Activated naive CD8-positive, alpha-beta T cell treated with anti-CD3 and anti-CD28 coated beads for 36 hours (primary cell): Measurements from ENCODE around the gene NTM. TPM values are rescaled to one million over a fixed set of nuclear protein-coding genes. Genes with fewer than 3 reads are reported as not detected.

Experiments used
- DNase-seq: peaks from one replicate; pipeline ENCODE4 v3.0.0; 2021
- H3K27ac Mint-ChIP-seq: one replicate; pipeline ENCODE4 v1.8.0; 2022; ENCODE audit warnings: mild to moderate bottlenecking, moderate library complexity, mixed read lengths
- H3K27me3 Mint-ChIP-seq: one replicate; pipeline ENCODE4 v1.8.0; 2022; ENCODE audit warnings: mild to moderate bottlenecking, mixed read lengths
- H3K36me3 Mint-ChIP-seq: one replicate; pipeline ENCODE4 v1.8.0; 2021; ENCODE audit warnings: mild to moderate bottlenecking, mixed read lengths
- H3K4me1 Mint-ChIP-seq: one replicate; pipeline ENCODE4 v1.8.0; 2021; ENCODE audit warnings: mixed read lengths
- H3K4me3 Mint-ChIP-seq: one replicate; pipeline ENCODE4 v1.8.0; 2022; ENCODE audit warnings: mild to moderate bottlenecking, moderate library complexity, mixed read lengths
- H3K9me3 Mint-ChIP-seq: one replicate; pipeline ENCODE4 v1.8.0; 2022; ENCODE audit warnings: mixed read lengths
- total RNA-seq, 2 experiments: library from RNA; stranded (reverse); gene quantifications; one replicate each; pipeline ENCODE4 v1.2.3, GENCODE V29; 2021

NTM gene
- total RNA-seq, 2 experiments from 2014 or later, result not detected

- Mint-ChIP-seq H3K4me1 (no peaks in the 10 kb centered on the region), H3K9me3 (no peaks in the 10 kb centered on the region), H3K4me3 (no peak overlapping the region), H3K27me3 (no peaks in the 10 kb centered on the region), H3K27ac (no peak overlapping the region), H3K36me3 (no peaks in the 10 kb centered on the region)
- no peak for DNase-seq
These were observed 445.2 kb downstream of the NTM start for GRCh38 chr11:131815590-131815989.

GRCh38 chr11:131816051-131816450 is 445.6 kb downstream of the NTM start:
- no peak overlapping the region for H3K27ac Mint-ChIP-seq
- DNase-seq, result no peak
- H3K27me3 Mint-ChIP-seq, result no peaks in the 10 kb centered on the region
- no peak overlapping the region for H3K4me3 Mint-ChIP-seq
- no peaks in the 10 kb centered on the region for H3K4me1 Mint-ChIP-seq
- H3K36me3 Mint-ChIP-seq, result no peaks in the 10 kb centered on the region
- H3K9me3 Mint-ChIP-seq, result no peaks in the 10 kb centered on the region

GRCh38 chr11:131817687-131818188 is 447.3 kb downstream of the NTM start:
- Mint-ChIP-seq H3K36me3 (no peaks in the 10 kb centered on the region), H3K4me1 (no peaks in the 10 kb centered on the region), H3K9me3 (no peaks in the 10 kb centered on the region), H3K27me3 (no peaks in the 10 kb centered on the region), H3K27ac (no peak overlapping the region), H3K4me3 (no peak overlapping the region)
- DNase-seq, result no peak

- Mint-ChIP-seq H3K36me3 (no peaks in the 10 kb centered on the region), H3K27me3 (no peaks in the 10 kb centered on the region), H3K9me3 (no peaks in the 10 kb centered on the region), H3K4me1 (no peaks in the 10 kb centered on the region), H3K4me3 (no peak overlapping the region), H3K27ac (no peak overlapping the region)
- DNase-seq, result no peak
These were observed 449.4 kb downstream of the NTM start for GRCh38 chr11:131819865-131820264.

GRCh38 chr11:131822506-131822905 is 452.1 kb downstream of the NTM start:
- no peak for DNase-seq
- H3K4me3 Mint-ChIP-seq, result no peak overlapping the region
- H3K36me3 Mint-ChIP-seq, result no peaks in the 10 kb centered on the region
- no peaks in the 10 kb centered on the region for H3K27me3 Mint-ChIP-seq
- H3K4me1 Mint-ChIP-seq, result no peaks in the 10 kb centered on the region
- H3K27ac Mint-ChIP-seq, result no peak overlapping the region
- H3K9me3 Mint-ChIP-seq, result no peaks in the 10 kb centered on the region

- Mint-ChIP-seq H3K27ac (no peak overlapping the region), H3K9me3 (no peaks in the 10 kb centered on the region), H3K4me1 (no peaks in the 10 kb centered on the region), H3K36me3 (no peaks in the 10 kb centered on the region), H3K4me3 (no peak overlapping the region), H3K27me3 (no peaks in the 10 kb centered on the region)
- no peak for DNase-seq
These were observed 453.4 kb downstream of the NTM start for GRCh38 chr11:131823772-131824171.

- no peaks in the 10 kb centered on the region for H3K27me3 Mint-ChIP-seq
- H3K9me3 Mint-ChIP-seq, result no peaks in the 10 kb centered on the region
- H3K4me3 Mint-ChIP-seq, result no peak overlapping the region
- no peak for DNase-seq
- H3K27ac Mint-ChIP-seq, result no peak overlapping the region
- H3K4me1 Mint-ChIP-seq, result no peaks in the 10 kb centered on the region
- H3K36me3 Mint-ChIP-seq, result no peaks in the 10 kb centered on the region
These were observed 454.4 kb downstream of the NTM start for GRCh38 chr11:131824771-131825170.

- H3K9me3 Mint-ChIP-seq, result no peaks in the 10 kb centered on the region
- H3K4me1 Mint-ChIP-seq, result no peaks in the 10 kb centered on the region
- no peak overlapping the region for H3K4me3 Mint-ChIP-seq
- H3K27me3 Mint-ChIP-seq, result no peaks in the 10 kb centered on the region
- no peaks in the 10 kb centered on the region for H3K36me3 Mint-ChIP-seq
- DNase-seq, result no peak
- H3K27ac Mint-ChIP-seq, result no peak overlapping the region
These were observed 457.0 kb downstream of the NTM start for GRCh38 chr11:131827430-131827829.

- no peak for DNase-seq
- Mint-ChIP-seq H3K4me3 (no peak overlapping the region), H3K36me3 (no peaks in the 10 kb centered on the region), H3K4me1 (no peaks in the 10 kb centered on the region), H3K27me3 (no peaks in the 10 kb centered on the region), H3K27ac (no peak overlapping the region), H3K9me3 (no peaks in the 10 kb centered on the region)
These were observed 459.3 kb downstream of the NTM start for GRCh38 chr11:131829725-131830124.

GRCh38 chr11:131832079-131832478 is 461.7 kb downstream of the NTM start:
- Mint-ChIP-seq H3K27me3 (no peaks in the 10 kb centered on the region), H3K4me3 (no peak overlapping the region), H3K4me1 (no peaks in the 10 kb centered on the region), H3K36me3 (no peaks in the 10 kb centered on the region), H3K9me3 (no peaks in the 10 kb centered on the region), H3K27ac (no peak overlapping the region)
- DNase-seq, result no peak

GRCh38 chr11:131833366-131833765 is 463.0 kb downstream of the NTM start:
- H3K27ac Mint-ChIP-seq, result no peak overlapping the region
- H3K36me3 Mint-ChIP-seq, result no peaks in the 10 kb centered on the region
- peaks cover 2% of the 10 kb centered on the region for H3K27me3 Mint-ChIP-seq
- no peak overlapping the region for H3K4me3 Mint-ChIP-seq
- H3K9me3 Mint-ChIP-seq, result peaks cover 1% of the 10 kb centered on the region
- no peak for DNase-seq
- no peaks in the 10 kb centered on the region for H3K4me1 Mint-ChIP-seq

GRCh38 chr11:131837562-131837961 is 467.1 kb downstream of the NTM start:
- no peaks in the 10 kb centered on the region for H3K4me1 Mint-ChIP-seq
- peaks cover 3% of the 10 kb centered on the region for H3K9me3 Mint-ChIP-seq
- H3K36me3 Mint-ChIP-seq, result no peaks in the 10 kb centered on the region
- H3K4me3 Mint-ChIP-seq, result no peak overlapping the region
- DNase-seq, result no peak
- peaks cover 8% of the 10 kb centered on the region for H3K27me3 Mint-ChIP-seq
- H3K27ac Mint-ChIP-seq, result no peak overlapping the region

GRCh38 chr11:131838016-131838415 is 467.6 kb downstream of the NTM start:
- H3K27ac Mint-ChIP-seq, result no peak overlapping the region
- no peak overlapping the region for H3K4me3 Mint-ChIP-seq
- H3K4me1 Mint-ChIP-seq, result no peaks in the 10 kb centered on the region
- peaks cover 3% of the 10 kb centered on the region for H3K9me3 Mint-ChIP-seq
- peaks cover 8% of the 10 kb centered on the region for H3K27me3 Mint-ChIP-seq
- H3K36me3 Mint-ChIP-seq, result no peaks in the 10 kb centered on the region
- DNase-seq, result no peak

- Mint-ChIP-seq H3K36me3 (no peaks in the 10 kb centered on the region), H3K9me3 (peaks cover 3% of the 10 kb centered on the region), H3K4me3 (no peak overlapping the region), H3K27me3 (peaks cover 8% of the 10 kb centered on the region), H3K4me1 (no peaks in the 10 kb centered on the region), H3K27ac (no peak overlapping the region)
- no peak for DNase-seq
These were observed 468.9 kb downstream of the NTM start for GRCh38 chr11:131839326-131839725.

- Mint-ChIP-seq H3K27me3 (peaks cover 8% of the 10 kb centered on the region), H3K4me1 (no peaks in the 10 kb centered on the region), H3K36me3 (no peaks in the 10 kb centered on the region), H3K27ac (no peak overlapping the region), H3K4me3 (no peak overlapping the region), H3K9me3 (peaks cover 3% of the 10 kb centered on the region)
- DNase-seq, result no peak
These were observed 470.1 kb downstream of the NTM start for GRCh38 chr11:131840545-131840944.

- DNase-seq, result no peak
- H3K9me3 Mint-ChIP-seq, result peaks cover 3% of the 10 kb centered on the region
- no peak overlapping the region for H3K27ac Mint-ChIP-seq
- H3K4me3 Mint-ChIP-seq, result no peak overlapping the region
- peaks cover 8% of the 10 kb centered on the region for H3K27me3 Mint-ChIP-seq
- H3K4me1 Mint-ChIP-seq, result no peaks in the 10 kb centered on the region
- no peaks in the 10 kb centered on the region for H3K36me3 Mint-ChIP-seq
These were observed 470.6 kb downstream of the NTM start for GRCh38 chr11:131841028-131841427.
